SK-N-MC (cell line): ENCODE results near the gene PTPRM.

Experiments used
- DNase-seq: peaks from one replicate; pipeline ENCODE4 v3.0.0-alpha.2; 2011; ENCODE audit warnings: low read depth, low spot score
- H3K27ac ChIP-seq: fragments of 200-600 bp; sonication (generic); 2 replicates; pipeline ENCODE4 v1.5.1; 2016; ENCODE audit warnings: mixed run types
- H3K36me3 ChIP-seq: fragments of 200-600 bp; sonication (generic); 2 replicates; pipeline ENCODE4 v1.6.1; 2017; ENCODE audit warnings: antibody characterized with exemption, low read length, mixed read lengths; ENCODE audit not compliant: insufficient read depth
- H3K4me3 ChIP-seq: fragments of 200-600 bp; sonication (generic); 2 replicates; pipeline ENCODE4 v1.5.1; 2016
- H3K9ac ChIP-seq: fragments of 200-600 bp; sonication (generic); 2 replicates; pipeline ENCODE4 v1.8.0; 2017; ENCODE audit warnings: mixed run types, mixed read lengths; ENCODE audit not compliant: insufficient read length
- H3K9me3 ChIP-seq: fragments of 200-600 bp; sonication (generic); 2 replicates; pipeline ENCODE4 v1.6.1; 2017; ENCODE audit warnings: low read depth, mild to moderate bottlenecking, antibody characterized with exemption, low read length, moderate library complexity, mixed read lengths
- EZH2 ChIP-seq: fragments of 200-600 bp; sonication (generic); IDR thresholded peaks from one replicate; pipeline ENCODE4 v1.6.1; 2017; ENCODE audit warnings: antibody characterized with exemption
- FOXP2 ChIP-seq: optimal IDR thresholded peaks from 2 replicates; pipeline ENCODE3; 2011; ENCODE audit warnings: mild to moderate bottlenecking, moderate library complexity; ENCODE audit not compliant: insufficient read depth; ENCODE audit errors: extremely low read length, control extremely low read depth
- POLR2AphosphoS5 ChIP-seq: IDR thresholded peaks from 2 replicates; pipeline ENCODE4 v1.6.1; 2012; ENCODE audit warnings: mild to moderate bottlenecking, low read depth, low read length, borderline replicate concordance

Gene PTPRM

GRCh38 chr18:7813131-7813530, 246.0 kb downstream of the PTPRM start:
- no peak for DNase-seq
- Histone ChIP-seq H3K4me3 (no peak overlapping the region), H3K36me3 (no peaks in the 10 kb centered on the region), H3K9ac (no peak overlapping the region), H3K9me3 (no peaks in the 10 kb centered on the region), H3K27ac (no peak overlapping the region)
- no peak for TF ChIP-seq EZH2
- TF ChIP-seq POLR2AphosphoS5: no peak
- TF ChIP-seq FOXP2: no peak

DNA sequence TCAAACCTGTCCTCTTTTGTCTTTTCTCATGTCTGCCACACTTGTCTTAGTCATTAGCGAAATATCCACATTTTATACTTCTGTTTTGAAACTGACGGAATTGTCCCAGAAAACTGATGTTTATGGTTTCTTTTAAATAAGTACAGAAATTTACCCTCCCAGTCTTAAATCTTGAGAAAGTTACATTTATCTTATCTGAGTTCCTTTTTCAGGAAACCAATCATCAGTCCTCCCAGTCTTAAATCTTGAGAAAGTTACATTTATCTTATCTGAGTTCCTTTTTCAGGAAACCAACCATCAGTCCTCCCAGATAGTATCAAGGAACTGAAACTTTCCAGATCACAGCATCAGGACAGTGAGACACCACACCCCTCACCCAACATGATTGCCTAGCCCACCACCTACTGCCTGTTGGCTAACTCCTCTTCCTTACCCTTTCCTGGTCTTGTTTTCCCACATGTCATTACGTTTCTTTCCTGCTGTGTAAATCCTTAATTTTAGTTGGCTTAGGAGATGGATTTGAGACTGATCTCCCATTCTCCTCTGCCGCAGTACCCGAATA, 247.7 kb downstream of the PTPRM start:
- Histone ChIP-seq H3K9ac (no peak overlapping the region), H3K4me3 (no peak overlapping the region), H3K36me3 (no peaks in the 10 kb centered on the region), H3K27ac (no peak overlapping the region), H3K9me3 (no peaks in the 10 kb centered on the region)
- DNase-seq: no peak
- TF ChIP-seq EZH2: no peak
- TF ChIP-seq FOXP2: no peak
- TF ChIP-seq POLR2AphosphoS5: no peak

DNA sequence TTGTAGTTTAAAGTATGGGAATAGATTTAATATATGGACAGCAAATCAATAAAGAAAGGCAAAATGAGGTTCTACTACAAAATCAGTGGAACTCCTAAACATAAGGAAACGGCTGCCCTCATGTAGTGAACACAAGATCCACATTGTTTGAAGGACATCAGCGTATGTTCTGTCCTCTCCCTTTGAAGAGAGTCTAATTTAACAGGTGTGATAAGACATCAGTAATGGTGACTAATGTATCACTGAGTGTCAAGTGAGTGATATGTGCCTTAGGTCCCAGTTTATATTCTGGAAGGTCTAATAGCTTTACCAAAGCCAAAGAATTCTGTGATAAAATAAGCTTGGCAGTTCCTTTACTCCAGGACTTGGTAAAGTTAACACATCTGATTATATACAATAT, 248.7 kb downstream of the PTPRM start:
- Histone ChIP-seq H3K4me3 (no peak overlapping the region), H3K27ac (no peak overlapping the region), H3K9me3 (no peaks in the 10 kb centered on the region), H3K9ac (no peak overlapping the region), H3K36me3 (no peaks in the 10 kb centered on the region)
- TF ChIP-seq EZH2: no peak
- no peak for TF ChIP-seq POLR2AphosphoS5
- TF ChIP-seq FOXP2: no peak
- DNase-seq: no peak

- H3K27ac ChIP-seq: no peak overlapping the region
- no peaks in the 10 kb centered on the region for H3K9me3 ChIP-seq
- no peaks in the 10 kb centered on the region for H3K36me3 ChIP-seq
- no peak for TF ChIP-seq POLR2AphosphoS5
- TF ChIP-seq EZH2: no peak
- no peak for TF ChIP-seq FOXP2
- no peak for DNase-seq
- no peak overlapping the region for H3K9ac ChIP-seq
- H3K4me3 ChIP-seq: no peak overlapping the region
These were observed 250.6 kb downstream of the PTPRM start for GRCh38 chr18:7817575-7818230.

DNA sequence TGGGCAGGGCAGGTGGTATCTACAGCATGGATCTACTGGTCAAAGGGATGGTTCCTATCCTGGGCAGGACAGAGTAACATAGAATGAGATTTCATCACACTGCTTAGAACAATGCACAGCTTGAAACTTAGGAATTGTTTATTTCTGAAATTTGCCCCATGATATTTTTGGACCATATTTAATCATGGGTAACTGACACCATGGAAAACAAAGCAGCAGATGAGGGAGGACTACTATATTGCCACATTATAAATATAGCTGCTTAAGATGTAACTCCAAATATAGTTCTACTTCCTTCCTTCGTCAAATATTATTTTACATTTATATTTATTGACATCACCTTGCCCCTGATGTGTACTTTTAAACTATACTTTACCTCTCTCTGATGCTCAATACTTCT, 254.7 kb downstream of the PTPRM start:
- DNase-seq: no peak
- H3K9me3 ChIP-seq: no peaks in the 10 kb centered on the region
- no peaks in the 10 kb centered on the region for H3K36me3 ChIP-seq
- no peak overlapping the region for H3K27ac ChIP-seq
- TF ChIP-seq POLR2AphosphoS5: no peak
- TF ChIP-seq EZH2: no peak
- TF ChIP-seq FOXP2: no peak
- no peak overlapping the region for H3K4me3 ChIP-seq
- H3K9ac ChIP-seq: no peak overlapping the region

GRCh38 chr18:7822435-7823331, 255.6 kb downstream of the PTPRM start:
- no peak for DNase-seq
- no peak for TF ChIP-seq FOXP2
- TF ChIP-seq POLR2AphosphoS5: no peak
- no peak for TF ChIP-seq EZH2
- Histone ChIP-seq H3K9me3 (no peaks in the 10 kb centered on the region), H3K4me3 (no peak overlapping the region), H3K36me3 (no peaks in the 10 kb centered on the region), H3K27ac (no peak overlapping the region), H3K9ac (no peak overlapping the region)

GRCh38 chr18:7824970-7825369, 257.9 kb downstream of the PTPRM start:
- no peak for TF ChIP-seq FOXP2
- TF ChIP-seq POLR2AphosphoS5: no peak
- TF ChIP-seq EZH2: no peak
- H3K36me3 ChIP-seq: no peaks in the 10 kb centered on the region
- H3K9me3 ChIP-seq: no peaks in the 10 kb centered on the region
- DNase-seq: no peak
- no peak overlapping the region for H3K9ac ChIP-seq
- H3K27ac ChIP-seq: no peak overlapping the region
- no peak overlapping the region for H3K4me3 ChIP-seq

DNA sequence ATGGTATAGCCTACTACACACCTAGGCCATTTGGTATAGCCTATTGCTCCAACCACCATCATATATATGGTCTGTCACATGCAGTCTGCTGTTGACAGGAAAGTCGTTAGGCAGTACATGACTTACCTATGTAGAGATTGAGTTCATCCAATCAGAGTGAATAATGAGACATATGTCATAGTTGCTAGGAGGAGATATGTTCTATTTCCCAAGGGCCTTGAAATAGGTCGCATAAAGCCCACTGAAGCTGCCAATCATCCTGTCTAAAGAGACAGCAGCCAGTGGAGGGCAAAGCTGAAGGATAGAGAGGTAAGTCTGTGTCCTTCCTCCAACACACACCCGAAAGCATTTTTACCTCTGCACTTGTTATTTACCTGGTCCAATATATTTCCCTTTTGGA, 263.4 kb downstream of the PTPRM start:
- no peak overlapping the region for H3K9ac ChIP-seq
- no peak for TF ChIP-seq FOXP2
- no peak for TF ChIP-seq POLR2AphosphoS5
- TF ChIP-seq EZH2: no peak
- DNase-seq: no peak
- H3K27ac ChIP-seq: no peak overlapping the region
- H3K4me3 ChIP-seq: no peak overlapping the region
- no peaks in the 10 kb centered on the region for H3K9me3 ChIP-seq
- H3K36me3 ChIP-seq: no peaks in the 10 kb centered on the region
